Measurements from ENCODE around the gene WDR46.

- TF ChIP-seq CTCF (IDR thresholded peaks at IDR 0.05): no peak
- no peak for TF ChIP-seq EZH2 (IDR thresholded peaks at IDR 0.05)
- TF ChIP-seq EZH2phosphoT487 (IDR thresholded peaks at IDR 0.05): no peak
These were observed 38.3 kb downstream of the WDR46 start for GRCh38 chr6:33250731-33251130.

All from neural progenitor cell (in vitro differentiated cells).